HCT116 (cell line): ENCODE results near the gene TDP1. TPM values are rescaled to one million over a fixed set of nuclear protein-coding genes. Genes with fewer than 3 reads are reported as not detected.

ENCODE experiments used
- ATAC-seq: fragments of 200-7000 bp; cut with Tn5 transposase; 2 replicates; pipeline ENCODE4 v1.9.1; 2020; ENCODE audit warnings: mild to moderate bottlenecking, moderate library complexity
- BruUV-seq: library from RNA; stranded (reverse); fragments of 400-500 nt; replicated peaks from 2 replicates; lab custom pipeline; 2021; lab: Mats Ljungman, UMichigan
- CTCF ChIA-PET: fragments of 300-600 bp; sonication (Branson Sonifier 250); formaldehyde crosslinking; loops from one replicate; lab custom pipeline; 2021; ENCODE audit warnings: antibody characterized with exemption; lab: Charles Lee
- POLR2A ChIA-PET: fragments of 300-600, 350-600 bp; sonication (Branson Sonifier 250); formaldehyde crosslinking; loops from one replicate; lab custom pipeline; 2021; ENCODE audit warnings: antibody characterized with exemption; lab: Charles Lee
- RAD21 ChIA-PET, 2 experiments: fragments of 300-600 bp; sonication (Branson Sonifier 250); formaldehyde crosslinking; loops; one replicate each; lab custom pipeline; 2023; ENCODE audit warnings: low total read pairs in 2 of 2; ENCODE audit not compliant: uncharacterized antibody in 2 of 2, unreplicated experiment in 2 of 2, low non-redundant PET in 1 of 2; lab: Charles Lee
- DNase-seq: peaks from one replicate; pipeline ENCODE4 v3.0.0-alpha.2; 2010; ENCODE audit warnings: low read depth, low spot score
- H2AFZ ChIP-seq: fragments of 200-600 bp; shearing (Covaris generic), sonication (generic); 2 replicates; pipeline ENCODE4 v1.6.1; 2017; ENCODE audit warnings: low read depth, mixed run types, mixed read lengths, antibody characterized with exemption, low read length; ENCODE audit not compliant: poor library complexity, severe bottlenecking
- H3K27ac ChIP-seq: 2 replicates; pipeline ENCODE4 v1.5.1; 2012; ENCODE audit warnings: low read depth, low read length
- H3K27me3 ChIP-seq: fragments of 200-600 bp; sonication (generic); 2 replicates; pipeline ENCODE4 v1.6.1; 2016; ENCODE audit warnings: mixed run types, low read length, mixed read lengths; ENCODE audit not compliant: insufficient read depth
- H3K36me3 ChIP-seq, 2 experiments: fragments of 200-500 bp in 1 of 2; fragments of 200-600 bp in 1 of 2; sonication (Bioruptor generic) in 1 of 2; sonication (generic) in 1 of 2; 2 replicates each; pipeline versions ENCODE4 v1.5.1 to v1.6.1; 2014 to 2016; ENCODE audit warnings: low read length in 2 of 2, inconsistent platforms in 1 of 2, mixed read lengths in 1 of 2, mixed run types in 1 of 2; ENCODE audit not compliant: insufficient read depth in 2 of 2, control insufficient read depth in 1 of 2
- H3K4me1 ChIP-seq, 2 experiments: fragments of 200-600 bp in 1 of 2; sonication (generic) in 1 of 2; 2 replicates each; pipeline versions ENCODE4 v1.5.1 to v1.6.1; 2012 to 2017; ENCODE audit warnings: low read length in 2 of 2, inconsistent platforms in 1 of 2, mild to moderate bottlenecking in 1 of 2, mixed read lengths in 1 of 2, mixed run types in 1 of 2, moderate library complexity in 1 of 2; ENCODE audit not compliant: insufficient read depth in 2 of 2, control insufficient read depth in 1 of 2
- H3K4me2 ChIP-seq: fragments of 200-600 bp; sonication (generic); 2 replicates; pipeline ENCODE4 v1.6.1; 2017; ENCODE audit warnings: mixed run types, low read length, mixed read lengths
- H3K4me3 ChIP-seq, 2 experiments: fragments of 200-600 bp in 1 of 2; sonication (generic) in 1 of 2; replicated peaks in 1 of 2; 2 replicates each; pipeline ENCODE4 v1.5.1; 2011 to 2016; ENCODE audit warnings: low read length in 2 of 2, control low read depth in 1 of 2, low read depth in 1 of 2, mild to moderate bottlenecking in 1 of 2, mixed read lengths in 1 of 2, mixed run types in 1 of 2
- H3K79me2 ChIP-seq: fragments of 200-600 bp; sonication (generic); 2 replicates; pipeline ENCODE4 v1.6.1; 2017; ENCODE audit warnings: mild to moderate bottlenecking, mixed run types, low read length, moderate library complexity, mixed read lengths; ENCODE audit not compliant: insufficient read depth
- H3K9ac ChIP-seq: fragments of 200-600 bp; sonication (generic); 2 replicates; pipeline ENCODE4 v1.6.1; 2016; ENCODE audit warnings: low read length, mixed read lengths
- H3K9me2 ChIP-seq: fragments of 200-600 bp; sonication (generic), shearing (Covaris generic); 2 replicates; pipeline ENCODE4 v1.6.1; 2017; ENCODE audit warnings: mixed run types, mild to moderate bottlenecking, moderate library complexity; ENCODE audit not compliant: insufficient read depth
- H3K9me3 ChIP-seq, 2 experiments: fragments of 200-500 bp in 1 of 2; fragments of 200-600 bp in 1 of 2; sonication (Bioruptor generic) in 1 of 2; sonication (generic) in 1 of 2; 2 replicates each; pipeline ENCODE4 v1.6.1; 2014 to 2017; ENCODE audit warnings: low read length in 2 of 2, mixed read lengths in 2 of 2, inconsistent platforms in 1 of 2, low read depth in 1 of 2, mild to moderate bottlenecking in 1 of 2, mixed run types in 1 of 2, moderate library complexity in 1 of 2; ENCODE audit not compliant: control insufficient read depth in 1 of 2, insufficient read depth in 1 of 2
- H4K20me1 ChIP-seq: fragments of 200-600 bp; sonication (generic), shearing (Covaris generic); 2 replicates; pipeline ENCODE4 v1.6.1; 2017; ENCODE audit warnings: mixed run types, mild to moderate bottlenecking, moderate library complexity; ENCODE audit not compliant: insufficient read depth
- EGR1 ChIP-seq: IDR thresholded peaks from 2 replicates; pipeline ENCODE4 v1.6.1; 2012; ENCODE audit warnings: low read depth
- ELF1 ChIP-seq: IDR thresholded peaks from 2 replicates; pipeline ENCODE4 v1.6.1; 2012; ENCODE audit warnings: low read depth, borderline replicate concordance
- EZH2phosphoT487 ChIP-seq: fragments of 200-600 bp; IDR thresholded peaks from 2 replicates; pipeline ENCODE4 v1.6.1; 2018; ENCODE audit warnings: antibody characterized with exemption, borderline replicate concordance
- JUND ChIP-seq: IDR thresholded peaks from 2 replicates; pipeline ENCODE4 v1.6.1; 2012
- POLR2AphosphoS5 ChIP-seq: IDR thresholded peaks from 2 replicates; pipeline ENCODE4 v1.6.1; 2011; ENCODE audit warnings: mild to moderate bottlenecking, low read depth, low read length, moderate library complexity
- RAD21 ChIP-seq: IDR thresholded peaks from 2 replicates; pipeline ENCODE4 v1.6.1; 2012; ENCODE audit warnings: low read depth, mild to moderate bottlenecking
- SP1 ChIP-seq: IDR thresholded peaks from 2 replicates; pipeline ENCODE4 v1.6.1; 2012; ENCODE audit warnings: low read depth
- TCF7L2 ChIP-seq: IDR thresholded peaks from 2 replicates; pipeline ENCODE4 v1.7.0; 2011; ENCODE audit warnings: borderline replicate concordance, inconsistent platforms; ENCODE audit not compliant: insufficient read depth, insufficient read length; ENCODE audit errors: extremely low read depth
- intact Hi-C: fragments of 100-400 bp; cut with micrococcal nuclease; formaldehyde crosslinking; loops from 2 replicates; pipeline ENCODE4 v1.10.0; 2022
- total RNA-seq: library from RNA; stranded (reverse); gene quantifications from one replicate; pipeline ENCODE4 v1.2.1, GENCODE V29; 2021; ENCODE audit not compliant: unreplicated experiment
- TF ChIP-seq, protein P1 (sequence below): IDR thresholded peaks from 2 replicates; pipeline ENCODE4 v1.6.1; 2012
- TF ChIP-seq, protein P2 (sequence below): IDR thresholded peaks from 2 replicates; pipeline ENCODE4 v1.6.1; 2012; ENCODE audit warnings: low read depth
- TF ChIP-seq, protein P3 (sequence below): IDR thresholded peaks from 2 replicates; pipeline ENCODE4 v1.6.1; 2012
- TF ChIP-seq, protein P4 (sequence below), 3 experiments: fragments of 200-600 bp in 1 of 3; sonication (generic) in 1 of 3; IDR thresholded peaks in 2 of 3; conservative IDR thresholded peaks in 1 of 3; 2 replicates each; pipeline ENCODE4 v1.5.1; 2012 to 2017; ENCODE audit warnings: low read depth in 2 of 3, low read length in 2 of 3, antibody characterized with exemption in 1 of 3, borderline replicate concordance in 1 of 3, control low read depth in 1 of 3, mild to moderate bottlenecking in 1 of 3, mixed read lengths in 1 of 3, mixed run types in 1 of 3, moderate library complexity in 1 of 3; ENCODE audit not compliant: insufficient read depth in 1 of 3

Gene TDP1
- total RNA-seq, 1 experiment from 2014 or later: 37.1 TPM

DNA sequence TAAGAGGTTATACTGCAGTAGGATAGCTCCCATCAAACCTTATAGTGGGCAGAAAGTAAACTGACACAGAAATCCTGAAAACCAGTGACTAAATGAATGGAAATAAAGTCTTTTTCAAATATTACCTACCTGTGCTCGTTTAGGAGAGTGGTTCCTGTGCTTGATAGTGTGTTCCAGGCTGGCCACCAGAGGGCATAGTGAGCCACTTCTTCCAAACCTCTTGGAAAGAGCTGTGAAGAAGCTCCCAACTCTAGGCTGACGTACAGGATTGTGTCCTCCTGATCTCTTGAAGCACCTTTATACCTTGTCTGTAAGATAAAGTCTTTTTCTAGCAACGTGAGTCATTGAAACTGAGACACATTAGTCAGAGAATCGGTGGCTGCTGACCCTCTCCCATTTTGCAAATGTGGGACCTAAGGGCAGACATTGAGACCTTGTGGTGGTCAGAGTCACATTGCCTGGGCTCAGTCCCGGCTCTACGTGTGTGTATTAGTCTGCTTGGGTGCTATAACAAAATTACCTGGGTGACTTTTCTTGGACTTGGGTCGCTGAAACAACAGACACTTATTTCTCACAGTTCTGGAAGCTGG, 17.6 kb downstream of the TDP1 start:
- no peak overlapping the region for H3K4me3 ChIP-seq
- BruUV-seq: no TSS peak

DNA sequence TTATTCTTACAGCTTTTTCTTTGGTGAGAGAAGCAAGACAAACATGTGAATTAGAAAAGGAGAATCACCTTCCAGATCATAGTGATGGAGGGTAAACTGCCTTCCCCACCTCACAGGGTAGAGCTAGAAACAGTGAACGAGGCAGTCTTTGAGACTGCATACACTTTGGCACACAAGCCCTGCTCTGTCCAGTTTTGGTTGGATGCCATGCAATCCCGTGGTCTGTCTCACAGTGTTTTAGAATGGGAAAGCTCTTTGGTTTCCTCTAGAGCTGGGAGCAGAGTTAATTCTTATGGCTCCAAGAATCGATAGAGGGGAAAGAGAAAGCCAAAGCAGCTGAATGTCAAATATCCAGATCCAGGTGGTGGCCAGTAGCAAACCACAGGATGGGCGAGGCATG, 21.9 kb downstream of the TDP1 start:
- no peaks in the 10 kb centered on the region for H3K27me3 ChIP-seq
- no peaks in the 10 kb centered on the region for H3K4me1 ChIP-seq
- ChIA-PET RAD21 (no interaction called here), POLR2A (no interaction called here), CTCF (no interaction called here)
- no TSS peak for BruUV-seq
- H3K4me3 ChIP-seq: no peak overlapping the region
- H4K20me1 ChIP-seq: no peaks in the 10 kb centered on the region; the same call in 1 of the 2 replicates
- no peak overlapping the region for H3K4me2 ChIP-seq
- no peak overlapping the region for H3K27ac ChIP-seq
- no peak overlapping the region for H2AFZ ChIP-seq
- H3K36me3 ChIP-seq: peaks cover 22 to 30% of the 10 kb centered on the region in 2 experiments
- H3K9me2 ChIP-seq: no peaks in the 10 kb centered on the region
- H3K79me2 ChIP-seq: no peaks in the 10 kb centered on the region
- no peak for DNase-seq
- H3K9me3 ChIP-seq: no peaks in the 10 kb centered on the region
- H3K9ac ChIP-seq: no peak overlapping the region
- no peak for ATAC-seq
- intact Hi-C loops: no loop called here
- no peak for TF ChIP-seq EZH2phosphoT487
- TF ChIP-seq JUND: no peak
- no peak for TF ChIP-seq POLR2AphosphoS5
- no peak for TF ChIP-seq EGR1
- TF ChIP-seq, protein P1, sequence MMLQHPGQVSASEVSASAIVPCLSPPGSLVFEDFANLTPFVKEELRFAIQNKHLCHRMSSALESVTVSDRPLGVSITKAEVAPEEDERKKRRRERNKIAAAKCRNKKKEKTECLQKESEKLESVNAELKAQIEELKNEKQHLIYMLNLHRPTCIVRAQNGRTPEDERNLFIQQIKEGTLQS: no peak
- TF ChIP-seq, protein P2, sequence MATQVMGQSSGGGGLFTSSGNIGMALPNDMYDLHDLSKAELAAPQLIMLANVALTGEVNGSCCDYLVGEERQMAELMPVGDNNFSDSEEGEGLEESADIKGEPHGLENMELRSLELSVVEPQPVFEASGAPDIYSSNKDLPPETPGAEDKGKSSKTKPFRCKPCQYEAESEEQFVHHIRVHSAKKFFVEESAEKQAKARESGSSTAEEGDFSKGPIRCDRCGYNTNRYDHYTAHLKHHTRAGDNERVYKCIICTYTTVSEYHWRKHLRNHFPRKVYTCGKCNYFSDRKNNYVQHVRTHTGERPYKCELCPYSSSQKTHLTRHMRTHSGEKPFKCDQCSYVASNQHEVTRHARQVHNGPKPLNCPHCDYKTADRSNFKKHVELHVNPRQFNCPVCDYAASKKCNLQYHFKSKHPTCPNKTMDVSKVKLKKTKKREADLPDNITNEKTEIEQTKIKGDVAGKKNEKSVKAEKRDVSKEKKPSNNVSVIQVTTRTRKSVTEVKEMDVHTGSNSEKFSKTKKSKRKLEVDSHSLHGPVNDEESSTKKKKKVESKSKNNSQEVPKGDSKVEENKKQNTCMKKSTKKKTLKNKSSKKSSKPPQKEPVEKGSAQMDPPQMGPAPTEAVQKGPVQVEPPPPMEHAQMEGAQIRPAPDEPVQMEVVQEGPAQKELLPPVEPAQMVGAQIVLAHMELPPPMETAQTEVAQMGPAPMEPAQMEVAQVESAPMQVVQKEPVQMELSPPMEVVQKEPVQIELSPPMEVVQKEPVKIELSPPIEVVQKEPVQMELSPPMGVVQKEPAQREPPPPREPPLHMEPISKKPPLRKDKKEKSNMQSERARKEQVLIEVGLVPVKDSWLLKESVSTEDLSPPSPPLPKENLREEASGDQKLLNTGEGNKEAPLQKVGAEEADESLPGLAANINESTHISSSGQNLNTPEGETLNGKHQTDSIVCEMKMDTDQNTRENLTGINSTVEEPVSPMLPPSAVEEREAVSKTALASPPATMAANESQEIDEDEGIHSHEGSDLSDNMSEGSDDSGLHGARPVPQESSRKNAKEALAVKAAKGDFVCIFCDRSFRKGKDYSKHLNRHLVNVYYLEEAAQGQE: no peak
- TF ChIP-seq, protein P3, sequence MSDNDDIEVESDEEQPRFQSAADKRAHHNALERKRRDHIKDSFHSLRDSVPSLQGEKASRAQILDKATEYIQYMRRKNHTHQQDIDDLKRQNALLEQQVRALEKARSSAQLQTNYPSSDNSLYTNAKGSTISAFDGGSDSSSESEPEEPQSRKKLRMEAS: no peak
- TF ChIP-seq ELF1: no peak
- no peak for TF ChIP-seq TCF7L2

More for the DNA sequence above, 17.6 kb downstream of the TDP1 start:
- RAD21 ChIA-PET: interaction anchor here (0.6 to 1.0 kb wide), 2 partner anchors 34 to 261 kb away, joined by 3 to 4 read pairs; no protein-coding TSS in a partner anchor
- H2AFZ ChIP-seq: no peak overlapping the region
- no peaks in the 10 kb centered on the region for H3K9me2 ChIP-seq
- no peaks in the 10 kb centered on the region for H3K27me3 ChIP-seq
- CTCF ChIA-PET: interaction anchor here (0.6 to 3.5 kb wide), 17 partner anchors 9 to 932 kb away, joined by 3 to 33 read pairs (median 5); partner anchors contain the start of genes EFCAB11 and TDP1
- peaks cover 16 to 39% of the 10 kb centered on the region in 2 experiments for H3K36me3 ChIP-seq
- intact Hi-C loops: loop anchor here (1.0 kb wide), 2 partner anchors 87 to 262 kb away; no protein-coding TSS in a partner anchor
- H3K9ac ChIP-seq: no peak overlapping the region
- DNase-seq: peak; percentile 35
- no peak overlapping the region for H3K4me2 ChIP-seq
- no peaks in the 10 kb centered on the region; the same call in 1 of the 2 replicates for H4K20me1 ChIP-seq
- no peaks in the 10 kb centered on the region for H3K79me2 ChIP-seq
- POLR2A ChIA-PET: no interaction called here
- H3K9me3 ChIP-seq: no peaks in the 10 kb centered on the region
- TF ChIP-seq RAD21: peak; percentile 70
- TF ChIP-seq ELF1: no peak
- TF ChIP-seq, protein P4, sequence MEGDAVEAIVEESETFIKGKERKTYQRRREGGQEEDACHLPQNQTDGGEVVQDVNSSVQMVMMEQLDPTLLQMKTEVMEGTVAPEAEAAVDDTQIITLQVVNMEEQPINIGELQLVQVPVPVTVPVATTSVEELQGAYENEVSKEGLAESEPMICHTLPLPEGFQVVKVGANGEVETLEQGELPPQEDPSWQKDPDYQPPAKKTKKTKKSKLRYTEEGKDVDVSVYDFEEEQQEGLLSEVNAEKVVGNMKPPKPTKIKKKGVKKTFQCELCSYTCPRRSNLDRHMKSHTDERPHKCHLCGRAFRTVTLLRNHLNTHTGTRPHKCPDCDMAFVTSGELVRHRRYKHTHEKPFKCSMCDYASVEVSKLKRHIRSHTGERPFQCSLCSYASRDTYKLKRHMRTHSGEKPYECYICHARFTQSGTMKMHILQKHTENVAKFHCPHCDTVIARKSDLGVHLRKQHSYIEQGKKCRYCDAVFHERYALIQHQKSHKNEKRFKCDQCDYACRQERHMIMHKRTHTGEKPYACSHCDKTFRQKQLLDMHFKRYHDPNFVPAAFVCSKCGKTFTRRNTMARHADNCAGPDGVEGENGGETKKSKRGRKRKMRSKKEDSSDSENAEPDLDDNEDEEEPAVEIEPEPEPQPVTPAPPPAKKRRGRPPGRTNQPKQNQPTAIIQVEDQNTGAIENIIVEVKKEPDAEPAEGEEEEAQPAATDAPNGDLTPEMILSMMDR (IDR thresholded peaks at IDR 0.05 in 2 of 3, conservative IDR thresholded peaks at IDR 0.05 in 1 of 3; ENCODE audit: borderline replicate concordance in 1 of 3, insufficient read depth in 1 of 3, low read depth in 2 of 3, low read length in 2 of 3): peak; percentile 65 to 86 (median 80)
- TF ChIP-seq SP1: no peak
- no peak for TF ChIP-seq JUND
- TF ChIP-seq, all 23 proteins: peak for 2
- Histone ChIP-seq H3K27ac (no peak overlapping the region), H3K4me1 (no peaks in the 10 kb centered on the region)
- ATAC-seq: peak; percentile 97
